ENCODE data around the gene RPGRIP1.

DNA sequence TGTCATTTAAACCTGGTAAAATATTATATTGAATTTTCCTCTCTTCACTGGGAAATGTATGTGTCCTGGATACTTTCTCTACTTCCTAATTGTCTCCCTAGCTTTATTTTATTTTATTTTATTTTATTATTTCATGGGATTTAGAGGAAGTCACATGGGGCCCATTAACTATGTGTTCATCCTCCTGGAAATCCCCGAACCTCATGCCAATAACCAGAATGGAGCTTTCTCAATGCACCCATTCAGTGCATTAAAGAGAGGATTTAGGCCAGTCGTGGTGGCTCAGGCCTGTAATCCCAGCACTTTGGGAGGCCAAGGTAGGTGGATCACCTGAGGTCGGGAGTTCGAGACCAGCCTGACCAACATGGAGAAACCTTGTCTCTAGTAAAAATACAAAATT lies 1.3 kb upstream of the RPGRIP1 start:
- TF ChIP-seq, protein P1, sequence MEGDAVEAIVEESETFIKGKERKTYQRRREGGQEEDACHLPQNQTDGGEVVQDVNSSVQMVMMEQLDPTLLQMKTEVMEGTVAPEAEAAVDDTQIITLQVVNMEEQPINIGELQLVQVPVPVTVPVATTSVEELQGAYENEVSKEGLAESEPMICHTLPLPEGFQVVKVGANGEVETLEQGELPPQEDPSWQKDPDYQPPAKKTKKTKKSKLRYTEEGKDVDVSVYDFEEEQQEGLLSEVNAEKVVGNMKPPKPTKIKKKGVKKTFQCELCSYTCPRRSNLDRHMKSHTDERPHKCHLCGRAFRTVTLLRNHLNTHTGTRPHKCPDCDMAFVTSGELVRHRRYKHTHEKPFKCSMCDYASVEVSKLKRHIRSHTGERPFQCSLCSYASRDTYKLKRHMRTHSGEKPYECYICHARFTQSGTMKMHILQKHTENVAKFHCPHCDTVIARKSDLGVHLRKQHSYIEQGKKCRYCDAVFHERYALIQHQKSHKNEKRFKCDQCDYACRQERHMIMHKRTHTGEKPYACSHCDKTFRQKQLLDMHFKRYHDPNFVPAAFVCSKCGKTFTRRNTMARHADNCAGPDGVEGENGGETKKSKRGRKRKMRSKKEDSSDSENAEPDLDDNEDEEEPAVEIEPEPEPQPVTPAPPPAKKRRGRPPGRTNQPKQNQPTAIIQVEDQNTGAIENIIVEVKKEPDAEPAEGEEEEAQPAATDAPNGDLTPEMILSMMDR (IDR thresholded peaks at IDR 0.05): no peak
- no peak for TF ChIP-seq POLR2A (IDR thresholded peaks at IDR 0.05)

Data from ovary (tissue), 3 donors.